ENCODE measurements around the gene NLRC5.
A peak's percentile ranks its signal among the peaks of the same experiment; 100 is the strongest.
"Not testable (repeated sequence)": the region's sequence is repeated elsewhere in the genome, so short reads cannot be mapped to it uniquely, and the experiment has no call there.

Gene NLRC5

DNA sequence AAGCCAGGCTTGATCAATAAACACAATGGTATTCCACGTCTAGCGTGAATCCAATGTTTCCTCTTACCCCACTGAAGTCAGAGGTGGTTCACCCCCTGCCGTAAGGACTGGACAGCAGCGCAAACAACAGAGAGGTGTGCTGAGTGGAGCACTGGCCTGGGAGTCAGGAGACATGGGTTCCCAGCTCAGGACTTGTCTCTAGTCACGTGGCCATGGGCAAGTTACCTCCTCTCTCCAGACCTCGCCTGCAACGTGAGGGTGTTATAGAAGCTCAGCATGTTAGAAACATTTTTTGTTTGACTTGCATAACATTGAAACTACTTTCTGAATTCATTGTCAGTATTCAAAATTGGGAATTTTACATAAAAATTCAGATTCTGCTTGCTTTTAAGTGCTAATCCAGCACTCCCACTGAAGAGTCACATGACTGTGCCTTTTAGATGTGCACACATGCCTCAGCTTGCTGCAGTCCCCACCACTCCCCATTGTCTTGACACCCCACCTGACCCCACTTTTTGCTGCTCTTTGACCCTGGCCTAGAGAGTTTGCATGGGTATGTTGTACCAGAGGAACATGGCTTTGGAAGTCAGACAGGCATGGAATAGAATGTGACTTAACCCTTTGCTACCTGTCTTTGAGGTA lies 94.2 kb downstream of the NLRC5 start:
- no peak for DNase-seq

DNA sequence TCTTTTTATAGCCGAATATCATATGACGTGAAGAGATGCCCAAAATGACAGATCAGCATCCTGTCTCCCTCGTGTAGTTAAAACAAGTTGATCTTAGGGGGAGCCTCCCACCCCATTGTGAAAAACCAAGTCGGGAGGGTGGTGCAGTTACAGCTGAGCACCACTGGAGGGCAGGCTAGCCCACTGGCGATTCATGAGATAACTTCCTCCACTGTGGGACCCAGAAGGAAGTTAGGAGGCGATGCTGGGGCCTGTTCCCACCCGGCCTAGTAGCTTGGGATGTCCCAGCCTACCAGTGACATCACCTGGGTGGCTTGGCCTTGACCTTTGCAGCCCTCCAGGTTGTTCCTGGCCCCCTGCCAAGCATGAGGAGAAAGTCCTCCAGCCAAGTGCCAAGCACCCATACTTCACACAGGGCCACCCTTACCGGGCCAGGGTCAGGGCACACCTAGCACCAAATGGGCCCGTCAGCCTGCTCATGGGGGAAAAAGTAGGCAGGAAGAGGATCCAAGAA lies 95.0 kb downstream of the NLRC5 start:
- DNase-seq, result peak; percentile 84

GRCh38 chr16:57084996-57085395 lies 95.6 kb downstream of the NLRC5 start:
- DNase-seq, result no peak

DNA sequence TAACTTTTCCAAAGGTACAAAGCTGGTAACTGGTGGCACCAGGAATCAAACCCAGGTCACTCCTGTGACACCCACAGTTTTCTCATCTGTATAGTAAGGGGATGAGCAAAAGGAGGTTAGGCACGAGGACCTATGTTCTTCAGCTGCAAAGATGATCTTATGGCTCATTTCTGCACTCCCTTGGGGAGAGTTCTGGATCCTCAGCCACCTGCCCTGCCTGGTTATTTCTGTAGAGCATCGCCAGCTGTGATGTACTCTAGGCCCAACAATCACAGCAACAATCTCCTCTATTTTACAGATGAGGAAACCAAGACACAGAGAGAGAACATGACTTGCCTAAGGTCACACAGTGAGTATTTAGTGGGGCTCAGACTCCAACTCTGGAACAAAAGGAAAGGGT lies 97.6 kb downstream of the NLRC5 start:
- DNase-seq, result no peak

- no peak for DNase-seq
Measured at GRCh38 chr16:57089406-57089805, 100.0 kb downstream of the NLRC5 start.

DNA sequence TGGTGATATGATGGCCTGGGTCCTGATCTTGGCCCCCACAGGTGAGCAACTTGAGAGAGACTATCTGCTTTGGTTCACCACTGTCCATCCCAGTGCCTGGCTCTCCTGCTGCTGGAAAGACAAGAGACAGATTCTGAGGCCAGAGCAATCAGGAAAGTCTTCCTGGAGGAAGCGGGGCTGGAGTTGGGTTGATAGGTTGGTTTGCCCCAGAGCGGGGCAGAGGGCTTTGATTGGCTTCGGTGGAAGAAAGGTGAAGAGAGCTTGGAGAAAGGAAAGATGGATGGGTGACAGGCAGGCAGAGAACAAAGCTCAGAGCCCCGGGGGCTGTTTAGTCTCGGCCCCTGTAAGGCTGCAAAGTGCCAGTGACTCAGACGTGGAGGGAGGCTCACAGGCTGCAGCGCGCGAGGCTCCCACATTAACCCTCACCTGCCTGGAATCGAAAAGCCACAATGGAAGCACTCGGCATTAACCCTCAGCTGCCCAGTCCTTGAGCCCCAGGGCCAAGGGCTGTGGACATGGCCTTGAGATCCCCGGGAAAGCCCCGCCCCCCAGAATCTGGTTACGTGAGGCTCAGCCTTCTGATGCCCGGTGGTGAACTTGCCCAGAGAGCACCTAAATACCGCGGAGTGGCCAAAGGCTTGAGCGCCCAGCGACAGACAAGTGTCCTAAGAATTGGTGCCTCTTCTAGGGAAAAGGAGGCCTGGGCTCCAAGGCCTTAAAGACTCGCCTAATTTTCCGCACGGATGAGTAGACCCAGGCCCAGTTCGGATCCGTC lies 102.0 kb downstream of the NLRC5 start:
- no peak for DNase-seq

DNA sequence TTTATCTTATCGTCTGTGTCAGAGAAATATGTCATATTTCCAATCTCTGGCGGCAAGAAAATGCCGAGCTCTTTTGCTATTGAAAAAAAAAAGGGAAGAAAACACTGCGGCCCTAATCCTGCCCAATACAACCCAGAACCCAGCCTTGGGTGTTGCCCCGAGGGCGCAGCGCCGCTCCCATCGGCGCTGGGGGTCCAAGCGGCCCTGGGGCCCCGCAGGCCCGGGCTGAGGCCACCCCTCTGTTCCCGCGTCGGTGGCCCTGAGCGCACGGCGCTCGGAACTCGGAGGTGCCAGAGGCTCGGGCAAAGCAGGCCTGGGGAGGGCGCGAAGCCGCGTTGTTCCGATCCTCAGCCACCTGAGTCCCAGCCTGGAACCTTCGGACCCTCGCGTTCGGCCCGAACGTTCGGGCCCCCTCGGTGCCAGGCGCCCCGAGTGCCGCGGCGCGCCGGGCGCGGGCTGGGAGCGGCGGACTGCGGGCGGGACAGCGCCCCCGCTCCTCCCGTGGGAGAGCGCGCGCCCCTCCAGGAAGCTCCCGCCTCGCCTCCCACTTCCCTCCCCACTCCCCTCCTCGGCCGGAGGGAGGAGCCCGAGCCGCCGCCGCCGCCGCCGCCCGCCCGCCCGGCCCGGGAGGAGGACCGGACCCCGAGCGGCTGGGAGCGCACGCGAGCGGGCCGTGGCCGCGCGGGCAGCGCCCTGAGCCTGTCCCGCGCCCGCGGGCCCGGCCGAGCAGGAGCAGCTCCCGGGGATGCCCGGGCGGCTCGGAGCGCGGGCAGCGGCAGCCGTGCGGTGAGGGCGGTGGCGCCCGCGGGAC lies 102.8 kb downstream of the NLRC5 start, which contains the start of gene CPNE2:
CPNE2 (plus strand) TSS at position 609 of the 811 bp plus-strand sequence. CDS start 18,160 bp downstream, outside the sequence.
- DNase-seq, result peak; percentile 30

GRCh38 chr16:57092786-57093411 lies 103.5 kb downstream of the NLRC5 start:
- peak; percentile 47 for DNase-seq

DNA sequence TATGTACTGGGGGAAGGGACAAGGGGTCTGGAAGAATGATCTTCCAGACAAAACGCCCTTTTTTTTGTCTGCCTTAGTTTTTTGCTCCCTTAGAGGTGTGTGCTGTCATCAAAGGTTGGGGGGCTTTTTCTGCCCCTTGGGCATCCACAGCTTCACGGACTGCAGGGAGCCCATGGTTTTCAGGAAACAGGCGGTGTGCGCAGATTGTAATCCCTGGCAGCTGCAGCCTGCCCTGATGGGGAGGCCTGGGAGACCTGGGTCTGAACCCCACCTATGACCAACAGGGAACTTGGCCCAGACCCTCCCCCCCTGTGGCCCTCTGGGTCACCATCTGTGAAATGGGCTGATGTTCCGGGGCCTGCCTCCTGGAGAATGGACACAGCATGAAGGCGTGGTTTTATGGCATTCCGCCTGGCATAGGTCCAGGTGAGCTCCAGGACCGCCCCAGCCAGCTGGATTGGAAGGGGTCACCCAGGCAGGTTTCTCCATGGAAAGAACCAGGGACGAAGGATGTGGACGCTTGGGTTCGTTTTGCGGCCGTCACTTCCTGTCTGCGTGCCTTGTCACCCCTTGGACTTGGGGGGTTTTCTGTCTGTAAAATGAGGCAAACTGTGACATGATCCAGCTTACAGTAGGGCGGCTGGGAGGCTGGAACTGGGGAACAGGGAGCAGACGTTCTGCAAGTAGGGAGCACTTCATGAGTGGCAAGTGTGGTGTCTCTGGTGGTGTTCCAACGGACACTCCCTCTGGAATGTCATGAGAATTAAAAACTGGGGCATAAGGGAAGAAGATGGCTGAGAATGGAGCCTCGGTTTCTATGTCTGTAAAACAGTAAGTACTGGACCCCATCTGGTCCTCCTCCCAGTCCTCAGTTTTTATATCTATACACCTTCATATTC lies 104.6 kb downstream of the NLRC5 start:
- no peak for DNase-seq

DNA sequence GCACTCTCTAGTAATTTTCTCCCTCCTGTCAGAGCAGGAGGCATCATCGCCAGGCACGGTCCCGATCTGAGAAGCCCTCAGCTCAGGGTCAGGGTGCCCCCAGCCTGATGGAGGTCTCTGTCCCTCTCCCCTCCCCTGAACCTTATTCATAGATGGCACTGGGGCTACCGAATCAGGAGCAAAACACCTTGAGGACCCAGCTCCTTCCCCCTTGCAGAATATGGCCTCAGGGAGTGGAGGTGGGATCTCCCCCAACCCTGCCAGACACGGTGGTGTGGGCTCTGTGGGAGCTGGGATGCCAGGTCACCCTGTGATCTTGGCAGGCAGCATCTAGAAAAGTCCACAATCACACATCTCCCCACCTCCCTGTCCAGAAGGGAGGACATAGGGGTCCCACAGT lies 105.6 kb downstream of the NLRC5 start:
- DNase-seq, result no peak

- no peak for DNase-seq
Measured at GRCh38 chr16:57096192-57096591, 106.8 kb downstream of the NLRC5 start.

- DNase-seq, result no peak
Measured at GRCh38 chr16:57096793-57097192, 107.4 kb downstream of the NLRC5 start.

GRCh38 chr16:57098188-57098841 lies 109.0 kb downstream of the NLRC5 start:
- no peak for DNase-seq

- DNase-seq, result not testable (repeated sequence)
Measured at GRCh38 chr16:57099965-57100364, 110.6 kb downstream of the NLRC5 start.

DNA sequence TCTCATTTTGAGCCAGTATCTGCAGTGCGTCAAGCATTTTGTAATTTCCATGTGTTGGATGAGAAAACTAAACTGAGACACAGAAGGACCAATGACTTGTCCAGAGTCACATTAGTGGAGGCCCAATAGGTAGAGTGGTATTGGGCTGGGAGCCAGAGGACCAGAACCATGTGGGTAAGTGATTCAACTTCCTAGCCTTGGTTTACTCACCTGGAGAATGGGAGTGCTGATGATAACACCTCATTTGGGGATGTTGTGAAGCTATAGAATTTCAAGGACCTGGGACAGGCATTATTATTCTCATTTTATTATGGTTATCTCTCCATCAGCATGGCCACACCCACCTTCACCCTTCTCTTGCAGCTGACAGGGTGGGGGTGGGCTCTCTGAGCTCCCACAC lies 111.1 kb downstream of the NLRC5 start:
- no peak for DNase-seq

GRCh38 chr16:57102888-57103851 lies 113.8 kb downstream of the NLRC5 start:
- no peak for DNase-seq

DNA sequence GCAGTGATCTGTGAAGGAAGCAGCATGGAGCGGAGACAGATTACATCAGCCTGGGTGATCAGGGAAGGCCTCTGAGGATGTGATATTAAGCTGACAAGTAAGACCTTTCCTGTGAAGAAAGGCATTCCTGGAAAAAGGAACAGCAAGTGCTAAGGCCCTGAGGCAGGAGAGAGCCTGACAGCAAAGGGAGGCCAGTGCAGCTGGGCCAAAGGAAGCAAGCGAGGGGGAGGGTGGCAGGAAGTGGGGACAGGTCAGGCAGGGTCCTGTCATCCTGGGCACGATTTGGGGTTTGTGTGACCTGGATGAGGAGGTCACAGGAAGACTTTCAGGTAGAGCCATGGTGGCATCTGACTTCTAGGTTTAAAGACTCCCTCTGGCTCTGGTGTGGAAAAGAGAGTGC lies 115.3 kb downstream of the NLRC5 start:
- DNase-seq, result no peak

DNA sequence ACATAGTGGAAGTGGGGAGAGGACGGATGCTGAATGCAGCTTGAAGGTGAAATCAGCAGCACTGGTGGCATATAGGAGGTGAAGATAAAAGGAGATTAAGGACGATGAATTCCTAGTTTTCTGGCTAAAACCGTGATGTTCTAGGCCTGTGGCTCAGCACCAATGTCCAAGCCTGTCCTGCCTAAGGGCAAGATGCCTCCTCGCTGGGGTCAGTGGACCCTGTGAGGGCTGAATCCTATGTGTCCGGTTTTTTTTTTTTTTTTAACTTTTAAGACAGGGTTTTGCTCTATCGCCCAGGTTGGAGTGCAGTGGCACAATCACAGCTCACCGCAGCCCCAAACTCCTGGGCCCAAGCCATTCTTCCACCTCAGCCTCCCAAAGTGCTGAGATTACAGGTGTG lies 115.8 kb downstream of the NLRC5 start:
- no peak for DNase-seq

DNA sequence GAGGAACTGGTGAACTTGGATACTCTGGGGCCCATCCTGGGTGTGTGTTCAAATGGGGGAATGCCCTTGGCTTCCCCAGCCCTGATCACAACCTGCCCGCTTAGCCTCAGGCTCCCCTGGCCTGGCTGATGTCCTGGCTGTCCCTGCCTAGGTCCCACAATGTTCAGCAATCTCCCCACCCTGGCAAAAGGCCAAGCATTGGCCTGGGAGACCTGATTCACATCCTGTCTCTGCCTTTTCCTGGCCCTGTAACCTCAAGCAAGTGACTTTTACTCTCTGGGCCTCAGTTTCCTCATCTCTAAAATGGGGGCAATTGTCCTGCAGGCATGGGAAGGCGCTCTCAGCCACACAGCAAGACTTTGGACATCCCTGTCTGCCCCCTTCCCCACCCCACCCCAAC lies 117.4 kb downstream of the NLRC5 start:
- no peak for DNase-seq

DNA sequence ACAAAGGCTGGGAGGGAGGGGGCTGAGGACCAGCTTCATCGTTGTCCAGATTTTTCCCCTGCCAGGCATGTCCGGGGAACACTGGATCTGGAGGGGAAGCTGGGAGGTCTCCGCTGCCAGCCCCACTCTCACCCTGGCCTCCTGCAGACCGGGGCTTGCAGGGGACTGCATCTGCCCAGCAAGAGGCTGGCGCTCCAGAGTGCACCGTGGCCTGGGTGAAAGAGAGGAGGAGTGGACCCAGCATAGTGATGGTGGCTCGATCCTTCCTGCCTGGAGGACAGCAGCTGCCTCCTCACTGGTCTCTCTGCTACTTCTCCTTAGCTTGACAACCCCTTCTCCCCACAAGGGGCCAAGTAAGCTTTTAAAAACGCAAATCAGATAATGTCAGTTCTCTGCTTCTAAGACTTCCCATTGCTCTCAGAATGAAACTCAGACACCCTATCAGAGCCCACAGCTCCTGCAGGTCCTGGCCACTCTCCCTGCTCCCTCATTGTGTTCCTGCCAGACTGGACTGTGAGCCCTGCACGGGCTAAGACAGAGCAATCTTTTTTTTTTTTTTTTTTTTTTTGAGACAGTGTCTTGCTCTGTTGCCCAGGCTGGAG lies 118.1 kb downstream of the NLRC5 start:
- DNase-seq, result no peak

All from CD4-positive, alpha-beta T cell treated with Interleukin-21 for 1 hour (primary cell).